ENCODE data around the gene GPR158. TPM values are rescaled to one million over a fixed set of nuclear protein-coding genes. Genes with fewer than 3 reads are reported as not detected.

Gene GPR158
- total and polyA plus RNA-seq, 2 of the 8 experiments (the other 6 are each of a cell fraction or from before 2014, with no cell fraction given): 0.14 to 0.78 TPM

DNA sequence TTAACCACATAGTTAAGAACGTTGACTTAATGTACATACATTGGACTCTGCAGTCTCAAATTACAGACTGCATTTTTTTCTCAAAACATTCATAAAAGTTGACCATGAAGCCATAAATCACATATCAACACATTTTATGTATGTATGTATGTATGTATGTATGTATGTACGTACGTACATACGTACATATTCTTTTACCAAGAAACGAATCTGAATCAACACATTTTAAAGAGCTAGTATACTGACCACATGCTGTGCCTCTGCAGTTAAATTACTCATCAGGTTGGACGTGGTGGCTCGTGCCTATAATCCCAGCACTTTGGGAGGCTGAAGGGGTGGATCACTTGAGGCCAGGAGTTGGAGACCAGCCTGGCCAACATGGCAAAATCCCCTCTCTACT, 105.8 kb downstream of the GPR158 start:
- no peaks in the 10 kb centered on the region for H3K36me3 ChIP-seq (ENCODE audit: control insufficient read depth in 2 of 4, insufficient read depth in 4 of 4, low read length in 3 of 4)
- no peak overlapping the region for H3K14ac ChIP-seq (ENCODE audit: insufficient read length)
- H4K8ac ChIP-seq (ENCODE audit: extremely low read depth, insufficient read depth, low read length): no peak overlapping the region
- no peak for DNase-seq (ENCODE audit: low read depth in 1 of 2, low spot score in 2 of 2)
- no peak overlapping the region for H4K5ac ChIP-seq (ENCODE audit: insufficient read length, low read depth, low read length)
- ChIA-PET CTCF (ENCODE audit: partially characterized antibody) (no interaction called here), POLR2A (ENCODE audit: partially characterized antibody) (no interaction called here)
- no peak for FAIRE-seq
- no peak overlapping the region for H3K23ac ChIP-seq (ENCODE audit: insufficient read length)
- H3K27ac ChIP-seq (ENCODE audit: low read depth, low read length): no peak overlapping the region
- H3K27me3 ChIP-seq (replicated peaks in 1 of 4; ENCODE audit: control insufficient read depth in 3 of 4, extremely low read depth in 1 of 4, insufficient read depth in 3 of 4, low read length in 3 of 4): no peaks in the 10 kb centered on the region
- H2AFZ ChIP-seq (ENCODE audit: low read length): no peak overlapping the region
- no peak overlapping the region for H2BK5ac ChIP-seq (ENCODE audit: low read depth, low read length)
- no peak overlapping the region for H3K4ac ChIP-seq (replicated peaks; ENCODE audit: insufficient read length, low read depth, low read length)
- H4K91ac ChIP-seq (replicated peaks; ENCODE audit: insufficient read length, low read length): no peak overlapping the region
- H3K4me2 ChIP-seq (ENCODE audit: insufficient read depth in 1 of 2, low read depth in 2 of 2, low read length in 2 of 2): no peak overlapping the region
- peaks cover 8 to 11% of the 10 kb centered on the region in 2 experiments; a peak in 2 of 4 replicates for H3K9me3 ChIP-seq (ENCODE audit: insufficient read depth in 2 of 2, low read depth in 1 of 2, low read length in 1 of 2)
- WGBS, 2 experiments (ENCODE audit: extremely low coverage in 1 of 2, insufficient coverage in 1 of 2, insufficient read length in 1 of 2, insufficient replicate concordance in 2 of 2, low coverage in 1 of 2, low lambda C conversion rate in 2 of 2, missing lambda C conversion rate in 1 of 2): 92% methylated on average over 7 of the region's 7 CpGs; no CpG with 5 or more reads in 1 of the 2 experiments
- H3K56ac ChIP-seq (replicated peaks; ENCODE audit: insufficient read length, low read depth, low read length): no peak overlapping the region
- H3K79me2 ChIP-seq (ENCODE audit: control insufficient read depth in 1 of 2, insufficient read depth in 2 of 2, low read length in 2 of 2): no peaks in the 10 kb centered on the region
- H4K20me1 ChIP-seq (replicated peaks in 1 of 2; ENCODE audit: control insufficient read depth in 1 of 2, insufficient read depth in 2 of 2, low read length in 2 of 2): no peaks in the 10 kb centered on the region
- H2BK12ac ChIP-seq (ENCODE audit: low read depth, low read length): no peak overlapping the region
- no peak overlapping the region for H3K9ac ChIP-seq (replicated peaks in 1 of 4; ENCODE audit: extremely low read depth in 1 of 4, low read depth in 3 of 4, low read length in 3 of 4)
- TF ChIP-seq EGR1 (IDR thresholded peaks at IDR 0.05; ENCODE audit: borderline replicate concordance, low read depth, low read length) (no peak), RNF2 (IDR thresholded peaks at IDR 0.05; ENCODE audit: borderline replicate concordance, low read depth, low read length, missing control alignments, poor library complexity, severe bottlenecking) (no peak), CEBPB (IDR thresholded peaks at IDR 0.05; ENCODE audit: low read depth, low read length) (no peak), GABPA (IDR thresholded peaks at IDR 0.05; ENCODE audit: borderline replicate concordance, insufficient read depth, low read length) (no peak)
- no peak overlapping the region for H3K4me3 ChIP-seq (ENCODE audit: extremely low read depth in 1 of 4, insufficient read depth in 2 of 4, low read depth in 3 of 4, low read length in 4 of 4)
- H3K23me2 ChIP-seq (ENCODE audit: low read depth, low read length): no peaks in the 10 kb centered on the region
- no peak overlapping the region for H2BK120ac ChIP-seq (replicated peaks; ENCODE audit: low read depth, low read length)
- no peaks in the 10 kb centered on the region for H3K4me1 ChIP-seq (replicated peaks in 1 of 4; ENCODE audit: control insufficient read depth in 3 of 4, insufficient read depth in 4 of 4, low read length in 3 of 4)
- H2BK15ac ChIP-seq (ENCODE audit: low read length): no peak overlapping the region
- no peak overlapping the region for H3K18ac ChIP-seq (ENCODE audit: extremely low read depth, low read length)
- no peak overlapping the region for H2AK5ac ChIP-seq (ENCODE audit: low read depth, low read length)
- H2BK20ac ChIP-seq (ENCODE audit: low read length): no peak overlapping the region
- no peaks in the 10 kb centered on the region for H3K79me1 ChIP-seq (ENCODE audit: low read depth, low read length)
